Glutamatergic neuron (in vitro differentiated cells): Measurements from ENCODE around the gene ZBTB16. TPM values are rescaled to one million over a fixed set of nuclear protein-coding genes. Genes with fewer than 3 reads are reported as not detected.

Experiments used
- DNase-seq: peaks from one replicate; pipeline ENCODE4 v3.0.0; 2022
- H3K27ac Mint-ChIP-seq: one replicate; pipeline ENCODE4 v1.8.0; 2020; ENCODE audit warnings: mild to moderate bottlenecking, mixed read lengths, inconsistent platforms; ENCODE audit not compliant: unreplicated experiment
- H3K27me3 Mint-ChIP-seq: one replicate; pipeline ENCODE4 v1.8.0; 2020; ENCODE audit warnings: mild to moderate bottlenecking, moderate library complexity, mixed read lengths, inconsistent platforms; ENCODE audit not compliant: unreplicated experiment
- H3K36me3 Mint-ChIP-seq: one replicate; pipeline ENCODE4 v1.8.0; 2020; ENCODE audit warnings: mild to moderate bottlenecking, mixed read lengths, inconsistent platforms; ENCODE audit not compliant: unreplicated experiment
- H3K4me1 Mint-ChIP-seq: one replicate; pipeline ENCODE4 v1.8.0; 2020; ENCODE audit warnings: mild to moderate bottlenecking, low read depth, mixed read lengths, inconsistent platforms; ENCODE audit not compliant: unreplicated experiment
- H3K4me3 Mint-ChIP-seq: one replicate; pipeline ENCODE4 v1.8.0; 2020; ENCODE audit warnings: mild to moderate bottlenecking, mixed read lengths, inconsistent platforms; ENCODE audit not compliant: unreplicated experiment
- H3K9me3 Mint-ChIP-seq: one replicate; pipeline ENCODE4 v1.8.0; 2020; ENCODE audit warnings: mild to moderate bottlenecking, moderate library complexity, mixed read lengths, inconsistent platforms; ENCODE audit not compliant: unreplicated experiment
- CTCF ChIP-seq: fragments of 200-600 bp; sonication (generic); IDR thresholded peaks from one replicate; pipeline ENCODE4 v1.5.0; 2021; ENCODE audit not compliant: partially characterized antibody, unreplicated experiment
- total RNA-seq: library from RNA; stranded (reverse); fragmentation: NEBNext Ultra II Directional; extraction: Animal tissue kit (Norgen Biotek cat#: 25700); gene quantifications from one replicate; pipeline ENCODE4 v1.2.1, GENCODE V29; 2021; ENCODE audit not compliant: unreplicated experiment

ZBTB16 gene
- total RNA-seq, 1 donor from 2014 or later, result 9.0 TPM

GRCh38 chr11:114169821-114170220, 110.3 kb downstream of the ZBTB16 start:
- Mint-ChIP-seq H3K36me3 (no peaks in the 10 kb centered on the region), H3K9me3 (peaks cover 2% of the 10 kb centered on the region), H3K4me1 (peaks cover 40% of the 10 kb centered on the region), H3K27me3 (peaks cover 5% of the 10 kb centered on the region), H3K27ac (no peak overlapping the region), H3K4me3 (no peak overlapping the region)
- no peak for TF ChIP-seq CTCF
- DNase-seq, result no peak

- Mint-ChIP-seq H3K27ac (no peak overlapping the region), H3K36me3 (no peaks in the 10 kb centered on the region), H3K4me1 (peaks cover 38% of the 10 kb centered on the region), H3K4me3 (no peak overlapping the region), H3K27me3 (peaks cover 5% of the 10 kb centered on the region), H3K9me3 (peaks cover 2% of the 10 kb centered on the region)
- DNase-seq, result no peak
- no peak for TF ChIP-seq CTCF
Observed at GRCh38 chr11:114170226-114170625, 110.7 kb downstream of the ZBTB16 start.

- H3K4me3 Mint-ChIP-seq, result no peak overlapping the region
- peaks cover 34% of the 10 kb centered on the region for H3K4me1 Mint-ChIP-seq
- DNase-seq, result no peak
- H3K27me3 Mint-ChIP-seq, result peaks cover 2% of the 10 kb centered on the region
- H3K36me3 Mint-ChIP-seq, result no peaks in the 10 kb centered on the region
- TF ChIP-seq CTCF, result no peak
- H3K9me3 Mint-ChIP-seq, result peaks cover 2% of the 10 kb centered on the region
- H3K27ac Mint-ChIP-seq, result no peak overlapping the region
Observed at GRCh38 chr11:114171257-114172054, 111.9 kb downstream of the ZBTB16 start.

- Mint-ChIP-seq H3K9me3 (peaks cover 2% of the 10 kb centered on the region), H3K4me3 (no peak overlapping the region), H3K36me3 (no peaks in the 10 kb centered on the region), H3K4me1 (peaks cover 26% of the 10 kb centered on the region), H3K27me3 (peaks cover 2% of the 10 kb centered on the region), H3K27ac (no peak overlapping the region)
- no peak for DNase-seq
- TF ChIP-seq CTCF, result no peak
Observed at GRCh38 chr11:114172055-114172861, 112.7 kb downstream of the ZBTB16 start.

GRCh38 chr11:114172871-114173444, 113.4 kb downstream of the ZBTB16 start:
- no peak for DNase-seq
- Mint-ChIP-seq H3K27me3 (peaks cover 2% of the 10 kb centered on the region), H3K4me3 (no peak overlapping the region), H3K9me3 (peaks cover 2% of the 10 kb centered on the region), H3K36me3 (no peaks in the 10 kb centered on the region), H3K27ac (no peak overlapping the region), H3K4me1 (peaks cover 20% of the 10 kb centered on the region)
- no peak for TF ChIP-seq CTCF
